BJ (cell line): ENCODE results near the gene MYO15B. TPM values are rescaled to one million over a fixed set of nuclear protein-coding genes. Genes with fewer than 3 reads are reported as not detected.

Source experiments
- CTCF ChIA-PET: fragments of 350-600 bp; formaldehyde crosslinking; extraction: SDS; loops from one replicate; lab custom pipeline; 2021; ENCODE audit warnings: antibody characterized with exemption, inconsistent platforms; lab: Yijun Ruan, JAX
- POLR2A ChIA-PET: fragments of 300-600 bp; sonication (Branson Sonifier 250); formaldehyde crosslinking; extraction: SDS; loops from one replicate; lab custom pipeline; 2021; ENCODE audit warnings: antibody characterized with exemption; lab: Charles Lee
- DNase-seq: peaks from one replicate; pipeline ENCODE4 v3.0.0-alpha.2; 2011; ENCODE audit warnings: low read depth
- H3K27me3 ChIP-seq: 2 replicates; pipeline ENCODE4 v1.6.0; 2011; ENCODE audit warnings: low read length; ENCODE audit not compliant: control insufficient read depth, insufficient read depth
- H3K36me3 ChIP-seq: 2 replicates; pipeline ENCODE4 v1.5.1; 2011; ENCODE audit warnings: low read length; ENCODE audit not compliant: control insufficient read depth, insufficient read depth
- H3K4me3 ChIP-seq: 2 replicates; pipeline ENCODE4 v1.5.1; 2011; ENCODE audit warnings: low read depth, mild to moderate bottlenecking, control low read depth, low read length
- CTCF ChIP-seq: IDR thresholded peaks from 2 replicates; pipeline ENCODE4 v1.5.1; 2011; ENCODE audit warnings: low read depth, mild to moderate bottlenecking, control low read depth, inconsistent platforms, low read length, moderate library complexity; ENCODE audit not compliant: insufficient read depth
- polyA plus RNA-seq: library from polyadenylated mRNA; depleted of rRNA; stranded (reverse); fragments of >200 nt; gene quantifications from 2 replicates; pipeline ENCODE4 v1.2.3, GENCODE V29; 2011

Gene MYO15B
- polyA plus RNA-seq, 1 experiment, result 1.3 TPM

- peaks cover 8% of the 10 kb centered on the region for H3K36me3 ChIP-seq
- no peaks in the 10 kb centered on the region for H3K27me3 ChIP-seq
- ChIA-PET CTCF (interaction anchor here (1.1 to 7.7 kb wide), 2 partner anchors 14 to 376 kb away, joined by 3 to 96 read pairs; partner anchors contain the start of genes MIF4GD and SMIM5), POLR2A (no interaction called here)
- H3K4me3 ChIP-seq, result no peak overlapping the region
- TF ChIP-seq CTCF, result no peak
- DNase-seq, result no peak
Measured at GRCh38 chr17:75647061-75647460, 59.5 kb downstream of the MYO15B start.

- POLR2A ChIA-PET, result no interaction called here
- DNase-seq, result no peak
- TF ChIP-seq CTCF, result no peak
- no peaks in the 10 kb centered on the region for H3K27me3 ChIP-seq
- no peak overlapping the region for H3K4me3 ChIP-seq
- CTCF ChIA-PET, result interaction anchor here (1.1 to 7.7 kb wide), 2 partner anchors 14 to 377 kb away, joined by 3 to 96 read pairs; partner anchors contain the start of genes MIF4GD and SMIM5
- peaks cover 13% of the 10 kb centered on the region for H3K36me3 ChIP-seq
Measured at GRCh38 chr17:75647921-75648320, 60.3 kb downstream of the MYO15B start.

GRCh38 chr17:75649687-75650086 lies 62.1 kb downstream of the MYO15B start:
- Histone ChIP-seq H3K27me3 (no peaks in the 10 kb centered on the region), H3K36me3 (peaks cover 13% of the 10 kb centered on the region), H3K4me3 (no peak overlapping the region)
- no peak for DNase-seq
- ChIA-PET POLR2A (no interaction called here), CTCF (interaction anchor here (1.4 to 11.9 kb wide), 3 partner anchors 9 to 99 kb away, joined by 3 to 149 read pairs (median 15); partner anchors contain the start of gene SMIM5)
- TF ChIP-seq CTCF, result no peak

GRCh38 chr17:75650874-75651273 lies 63.3 kb downstream of the MYO15B start:
- Histone ChIP-seq H3K4me3 (no peak overlapping the region), H3K27me3 (no peaks in the 10 kb centered on the region), H3K36me3 (peaks cover 13% of the 10 kb centered on the region)
- no peak for TF ChIP-seq CTCF
- DNase-seq, result no peak
- ChIA-PET POLR2A (no interaction called here), CTCF (interaction anchor here (1.3 to 11.9 kb wide), 7 partner anchors 8 to 102 kb away, joined by 3 to 149 read pairs (median 9); partner anchors contain the start of gene SMIM5)

GRCh38 chr17:75652341-75652740 lies 64.7 kb downstream of the MYO15B start:
- H3K36me3 ChIP-seq, result peaks cover 14% of the 10 kb centered on the region
- H3K27me3 ChIP-seq, result no peaks in the 10 kb centered on the region
- no peak overlapping the region for H3K4me3 ChIP-seq
- CTCF ChIA-PET, result interaction anchor here (0.8 to 11.9 kb wide), 14 partner anchors 8 to 224 kb away, joined by 3 to 149 read pairs (median 5); partner anchors contain the start of genes RECQL5, SAP30BP and SMIM5
- POLR2A ChIA-PET, result no interaction called here
- DNase-seq, result no peak
- no peak for TF ChIP-seq CTCF
